Measurements from ENCODE around the gene PXT1. TPM values are rescaled to one million over a fixed set of nuclear protein-coding genes. Genes with fewer than 3 reads are reported as not detected.
A peak's percentile ranks its signal among the peaks of the same experiment; 100 is the strongest.

Gene PXT1
- total and polyA plus RNA-seq, 9 of the 15 experiments (the other 6 are each of a cell fraction or from before 2014, with no cell fraction given): 0.09 to 0.11 (median 0.10) TPM; not detected in 5

- TF ChIP-seq, protein P1, sequence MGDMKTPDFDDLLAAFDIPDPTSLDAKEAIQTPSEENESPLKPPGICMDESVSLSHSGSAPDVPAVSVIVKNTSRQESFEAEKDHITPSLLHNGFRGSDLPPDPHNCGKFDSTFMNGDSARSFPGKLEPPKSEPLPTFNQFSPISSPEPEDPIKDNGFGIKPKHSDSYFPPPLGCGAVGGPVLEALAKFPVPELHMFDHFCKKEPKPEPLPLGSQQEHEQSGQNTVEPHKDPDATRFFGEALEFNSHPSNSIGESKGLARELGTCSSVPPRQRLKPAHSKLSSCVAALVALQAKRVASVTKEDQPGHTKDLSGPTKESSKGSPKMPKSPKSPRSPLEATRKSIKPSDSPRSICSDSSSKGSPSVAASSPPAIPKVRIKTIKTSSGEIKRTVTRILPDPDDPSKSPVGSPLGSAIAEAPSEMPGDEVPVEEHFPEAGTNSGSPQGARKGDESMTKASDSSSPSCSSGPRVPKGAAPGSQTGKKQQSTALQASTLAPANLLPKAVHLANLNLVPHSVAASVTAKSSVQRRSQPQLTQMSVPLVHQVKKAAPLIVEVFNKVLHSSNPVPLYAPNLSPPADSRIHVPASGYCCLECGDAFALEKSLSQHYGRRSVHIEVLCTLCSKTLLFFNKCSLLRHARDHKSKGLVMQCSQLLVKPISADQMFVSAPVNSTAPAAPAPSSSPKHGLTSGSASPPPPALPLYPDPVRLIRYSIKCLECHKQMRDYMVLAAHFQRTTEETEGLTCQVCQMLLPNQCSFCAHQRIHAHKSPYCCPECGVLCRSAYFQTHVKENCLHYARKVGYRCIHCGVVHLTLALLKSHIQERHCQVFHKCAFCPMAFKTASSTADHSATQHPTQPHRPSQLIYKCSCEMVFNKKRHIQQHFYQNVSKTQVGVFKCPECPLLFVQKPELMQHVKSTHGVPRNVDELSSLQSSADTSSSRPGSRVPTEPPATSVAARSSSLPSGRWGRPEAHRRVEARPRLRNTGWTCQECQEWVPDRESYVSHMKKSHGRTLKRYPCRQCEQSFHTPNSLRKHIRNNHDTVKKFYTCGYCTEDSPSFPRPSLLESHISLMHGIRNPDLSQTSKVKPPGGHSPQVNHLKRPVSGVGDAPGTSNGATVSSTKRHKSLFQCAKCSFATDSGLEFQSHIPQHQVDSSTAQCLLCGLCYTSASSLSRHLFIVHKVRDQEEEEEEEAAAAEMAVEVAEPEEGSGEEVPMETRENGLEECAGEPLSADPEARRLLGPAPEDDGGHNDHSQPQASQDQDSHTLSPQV (IDR thresholded peaks at IDR 0.05): 0 out of 2 replicates have a peak, but pooled peaks have one; percentile 46
- TF ChIP-seq HNRNPK (IDR thresholded peaks at IDR 0.05; ENCODE audit: low read depth, low read length, poor library complexity, severe bottlenecking): no peak
- no peak for TF ChIP-seq CHD4 (IDR thresholded peaks at IDR 0.05; ENCODE audit: insufficient read depth, insufficient replicate concordance, low read depth, low read length, poor library complexity, severe bottlenecking)
- TF ChIP-seq CREBBP (IDR thresholded peaks at IDR 0.05; ENCODE audit: low read depth, low read length): no peak
- 0 out of 2 replicates have a peak, but pooled peaks have one; percentile 39 for TF ChIP-seq FOXP1 (CRISPR knock-in tag; IDR thresholded peaks at IDR 0.05)
- TF ChIP-seq, protein P2, sequence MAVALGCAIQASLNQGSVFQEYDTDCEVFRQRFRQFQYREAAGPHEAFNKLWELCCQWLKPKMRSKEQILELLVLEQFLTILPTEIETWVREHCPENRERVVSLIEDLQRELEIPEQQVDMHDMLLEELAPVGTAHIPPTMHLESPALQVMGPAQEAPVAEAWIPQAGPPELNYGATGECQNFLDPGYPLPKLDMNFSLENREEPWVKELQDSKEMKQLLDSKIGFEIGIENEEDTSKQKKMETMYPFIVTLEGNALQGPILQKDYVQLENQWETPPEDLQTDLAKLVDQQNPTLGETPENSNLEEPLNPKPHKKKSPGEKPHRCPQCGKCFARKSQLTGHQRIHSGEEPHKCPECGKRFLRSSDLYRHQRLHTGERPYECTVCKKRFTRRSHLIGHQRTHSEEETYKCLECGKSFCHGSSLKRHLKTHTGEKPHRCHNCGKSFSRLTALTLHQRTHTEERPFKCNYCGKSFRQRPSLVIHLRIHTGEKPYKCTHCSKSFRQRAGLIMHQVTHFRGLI (CRISPR knock-in tag; IDR thresholded peaks at IDR 0.05): no peak
- no peak for TF ChIP-seq MGA (IDR thresholded peaks at IDR 0.05)
- TF ChIP-seq ZNF507 (tag; conservative IDR thresholded peaks at IDR 0.05): no peak
- no peak for TF ChIP-seq PHB (CRISPR knock-in tag; IDR thresholded peaks at IDR 0.05)
Measured at GRCh38 chr6:36347621-36348020, 95.0 kb downstream of the PXT1 start (continued).
